ENCODE results near the gene CC2D2B. TPM values are rescaled to one million over a fixed set of nuclear protein-coding genes. Genes with fewer than 3 reads are reported as not detected.

The CC2D2B gene
- total and polyA plus RNA-seq, 2 of the 8 experiments (the other 6 are each of a cell fraction or from before 2014, with no cell fraction given): 0.09 to 0.71 TPM

DNA sequence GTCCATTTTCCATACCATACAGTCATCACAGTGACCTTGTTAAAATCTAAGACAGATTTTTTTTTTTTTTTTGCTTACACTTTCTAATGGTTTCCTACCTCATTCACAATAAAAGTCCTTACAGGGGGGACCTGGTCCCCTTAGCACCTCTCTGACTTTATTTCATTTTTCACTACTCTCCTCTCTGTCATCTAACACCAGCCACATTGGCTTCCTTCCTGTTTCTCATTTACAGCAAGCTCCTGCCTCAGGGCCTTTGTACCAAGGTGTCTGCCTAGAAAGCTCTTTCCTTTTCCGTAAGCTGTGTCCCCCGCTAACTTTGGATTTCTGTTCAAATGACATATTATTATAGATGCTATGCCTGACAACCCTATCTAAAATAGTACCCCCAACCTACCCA lies 27.7 kb downstream of the CC2D2B start (continued):
- no peak for TF ChIP-seq EZH2 (IDR thresholded peaks at IDR 0.05; ENCODE audit: low read depth, low read length, severe bottlenecking)

All from H1 (cell line).